Measurements from ENCODE around the gene SHLD1.

Gene SHLD1

GRCh38 chr20:5890773-5891441 lies 140.7 kb downstream of the SHLD1 start:
- Histone ChIP-seq H3K79me1 (ENCODE audit: low read depth, low read length) (no peaks in the 10 kb centered on the region), H3K23ac (ENCODE audit: low read depth, low read length, poor library complexity) (no peak overlapping the region), H2BK120ac (ENCODE audit: low read depth, low read length) (no peak overlapping the region), H3K14ac (ENCODE audit: low read length) (no peak overlapping the region), H3K4me1 (ENCODE audit: control insufficient read depth in 2 of 2, insufficient read depth in 1 of 2, low read depth in 1 of 2, low read length in 2 of 2) (no peaks in the 10 kb centered on the region), H3K9ac (ENCODE audit: low read depth, low read length, poor library complexity) (no peak overlapping the region), H3K9me3 (replicated peaks in 1 of 2; ENCODE audit: control insufficient read depth in 2 of 2, insufficient read depth in 1 of 2, low read depth in 1 of 2, low read length in 2 of 2) (no peaks in the 10 kb centered on the region), H2AFZ (ENCODE audit: low read length) (no peak overlapping the region), H2AK5ac (ENCODE audit: low read depth, low read length) (no peak overlapping the region), H3K27ac (replicated peaks; ENCODE audit: low read length) (no peak overlapping the region), H2BK5ac (ENCODE audit: low read length) (no peak overlapping the region), H3K27me3 (ENCODE audit: control insufficient read depth in 3 of 3, insufficient read depth in 3 of 3, low read depth in 1 of 3, low read length in 3 of 3) (peaks cover 0 to 8% (median 0%) of the 10 kb centered on the region in 3 experiments), H3K4me3 (ENCODE audit: low read length in 2 of 2) (no peak overlapping the region), H3K4me2 (ENCODE audit: insufficient read depth, low read length, poor library complexity, severe bottlenecking) (no peak overlapping the region), H3K18ac (ENCODE audit: low read length) (no peak overlapping the region), H4K91ac (ENCODE audit: low read depth, low read length, poor library complexity) (no peak overlapping the region), H3K36me3 (replicated peaks in 1 of 2; ENCODE audit: control insufficient read depth in 2 of 2, insufficient read depth in 2 of 2, low read length in 2 of 2) (no peaks in the 10 kb centered on the region), H2BK12ac (ENCODE audit: low read length) (no peak overlapping the region), H3K4ac (ENCODE audit: low read length) (no peak overlapping the region), H4K8ac (ENCODE audit: low read depth, low read length) (no peak overlapping the region), H2BK15ac (ENCODE audit: low read length) (no peak overlapping the region)
- DNase-seq (ENCODE audit: low spot score), result no peak
- WGBS, 2 donors (ENCODE audit: extremely low coverage in 2 of 2, insufficient read length in 2 of 2, insufficient replicate concordance in 1 of 2), result no CpG with 5 or more reads among the region's 10 CpGs

- peaks cover 0 to 14% (median 0%) of the 10 kb centered on the region in 3 experiments for H3K27me3 ChIP-seq (ENCODE audit: control insufficient read depth in 3 of 3, insufficient read depth in 3 of 3, low read depth in 1 of 3, low read length in 3 of 3)
- no peak overlapping the region for H2BK12ac ChIP-seq (ENCODE audit: low read length)
- DNase-seq (ENCODE audit: low spot score), result no peak
- no peaks in the 10 kb centered on the region for H3K4me1 ChIP-seq (ENCODE audit: control insufficient read depth in 2 of 2, insufficient read depth in 1 of 2, low read depth in 1 of 2, low read length in 2 of 2)
- no peak overlapping the region for H3K4me3 ChIP-seq (ENCODE audit: low read length in 2 of 2)
- no peak overlapping the region for H2AK5ac ChIP-seq (ENCODE audit: low read depth, low read length)
- H3K18ac ChIP-seq (ENCODE audit: low read length), result no peak overlapping the region
- no peak overlapping the region for H4K8ac ChIP-seq (ENCODE audit: low read depth, low read length)
- no peak overlapping the region for H3K27ac ChIP-seq (replicated peaks; ENCODE audit: low read length)
- H3K9me3 ChIP-seq (replicated peaks in 1 of 2; ENCODE audit: control insufficient read depth in 2 of 2, insufficient read depth in 1 of 2, low read depth in 1 of 2, low read length in 2 of 2), result no peaks in the 10 kb centered on the region
- H2BK120ac ChIP-seq (ENCODE audit: low read depth, low read length), result no peak overlapping the region
- H3K4ac ChIP-seq (ENCODE audit: low read length), result no peak overlapping the region
- H3K79me1 ChIP-seq (ENCODE audit: low read depth, low read length), result no peaks in the 10 kb centered on the region
- WGBS, 2 donors (ENCODE audit: extremely low coverage in 2 of 2, insufficient read length in 2 of 2, insufficient replicate concordance in 1 of 2), result no CpG with 5 or more reads among the region's 3 CpGs
- no peak overlapping the region for H3K4me2 ChIP-seq (ENCODE audit: insufficient read depth, low read length, poor library complexity, severe bottlenecking)
- H3K23ac ChIP-seq (ENCODE audit: low read depth, low read length, poor library complexity), result no peak overlapping the region
- H3K9ac ChIP-seq (ENCODE audit: low read depth, low read length, poor library complexity), result no peak overlapping the region
- H2AFZ ChIP-seq (ENCODE audit: low read length), result no peak overlapping the region
- no peak overlapping the region for H2BK15ac ChIP-seq (ENCODE audit: low read length)
- H3K36me3 ChIP-seq (replicated peaks in 1 of 2; ENCODE audit: control insufficient read depth in 2 of 2, insufficient read depth in 2 of 2, low read length in 2 of 2), result no peaks in the 10 kb centered on the region
- H4K91ac ChIP-seq (ENCODE audit: low read depth, low read length, poor library complexity), result no peak overlapping the region
- no peak overlapping the region for H2BK5ac ChIP-seq (ENCODE audit: low read length)
- H3K14ac ChIP-seq (ENCODE audit: low read length), result no peak overlapping the region
Measured at GRCh38 chr20:5893052-5893451, 142.9 kb downstream of the SHLD1 start.

- Histone ChIP-seq H3K79me1 (ENCODE audit: low read depth, low read length) (no peaks in the 10 kb centered on the region), H2AK5ac (ENCODE audit: low read depth, low read length) (no peak overlapping the region), H2BK12ac (ENCODE audit: low read length) (no peak overlapping the region), H2BK15ac (ENCODE audit: low read length) (no peak overlapping the region), H3K27me3 (ENCODE audit: control insufficient read depth in 3 of 3, insufficient read depth in 3 of 3, low read depth in 1 of 3, low read length in 3 of 3) (peaks cover 0 to 14% (median 0%) of the 10 kb centered on the region in 3 experiments), H4K8ac (ENCODE audit: low read depth, low read length) (no peak overlapping the region), H3K4me3 (ENCODE audit: low read length in 2 of 2) (no peak overlapping the region), H3K4ac (ENCODE audit: low read length) (no peak overlapping the region), H3K23ac (ENCODE audit: low read depth, low read length, poor library complexity) (no peak overlapping the region), H3K18ac (ENCODE audit: low read length) (no peak overlapping the region), H3K14ac (ENCODE audit: low read length) (no peak overlapping the region), H3K9me3 (replicated peaks in 1 of 2; ENCODE audit: control insufficient read depth in 2 of 2, insufficient read depth in 1 of 2, low read depth in 1 of 2, low read length in 2 of 2) (no peaks in the 10 kb centered on the region), H3K9ac (ENCODE audit: low read depth, low read length, poor library complexity) (no peak overlapping the region), H3K4me1 (ENCODE audit: control insufficient read depth in 2 of 2, insufficient read depth in 1 of 2, low read depth in 1 of 2, low read length in 2 of 2) (no peaks in the 10 kb centered on the region), H2AFZ (ENCODE audit: low read length) (no peak overlapping the region), H3K4me2 (ENCODE audit: insufficient read depth, low read length, poor library complexity, severe bottlenecking) (no peak overlapping the region), H4K91ac (ENCODE audit: low read depth, low read length, poor library complexity) (no peak overlapping the region), H2BK5ac (ENCODE audit: low read length) (no peak overlapping the region), H2BK120ac (ENCODE audit: low read depth, low read length) (no peak overlapping the region), H3K27ac (replicated peaks; ENCODE audit: low read length) (no peak overlapping the region), H3K36me3 (replicated peaks in 1 of 2; ENCODE audit: control insufficient read depth in 2 of 2, insufficient read depth in 2 of 2, low read length in 2 of 2) (no peaks in the 10 kb centered on the region)
- WGBS, 2 donors (ENCODE audit: extremely low coverage in 2 of 2, insufficient read length in 2 of 2, insufficient replicate concordance in 1 of 2), result no CpG with 5 or more reads among the region's 2 CpGs
- DNase-seq (ENCODE audit: low spot score), result no peak
Measured at GRCh38 chr20:5893621-5894020, 143.4 kb downstream of the SHLD1 start.

GRCh38 chr20:5895626-5896025 lies 145.4 kb downstream of the SHLD1 start:
- Histone ChIP-seq H3K4me3 (ENCODE audit: low read length in 2 of 2) (no peak overlapping the region), H2BK12ac (ENCODE audit: low read length) (no peak overlapping the region), H3K36me3 (replicated peaks in 1 of 2; ENCODE audit: control insufficient read depth in 2 of 2, insufficient read depth in 2 of 2, low read length in 2 of 2) (no peaks in the 10 kb centered on the region), H2AK5ac (ENCODE audit: low read depth, low read length) (no peak overlapping the region), H2BK120ac (ENCODE audit: low read depth, low read length) (no peak overlapping the region), H2BK5ac (ENCODE audit: low read length) (no peak overlapping the region), H2BK15ac (ENCODE audit: low read length) (no peak overlapping the region), H3K9ac (ENCODE audit: low read depth, low read length, poor library complexity) (no peak overlapping the region), H3K4ac (ENCODE audit: low read length) (no peak overlapping the region), H3K79me1 (ENCODE audit: low read depth, low read length) (no peaks in the 10 kb centered on the region), H3K4me2 (ENCODE audit: insufficient read depth, low read length, poor library complexity, severe bottlenecking) (no peak overlapping the region), H3K18ac (ENCODE audit: low read length) (no peak overlapping the region), H4K91ac (ENCODE audit: low read depth, low read length, poor library complexity) (no peak overlapping the region), H3K9me3 (replicated peaks in 1 of 2; ENCODE audit: control insufficient read depth in 2 of 2, insufficient read depth in 1 of 2, low read depth in 1 of 2, low read length in 2 of 2) (no peaks in the 10 kb centered on the region), H4K8ac (ENCODE audit: low read depth, low read length) (no peak overlapping the region), H3K4me1 (ENCODE audit: control insufficient read depth in 2 of 2, insufficient read depth in 1 of 2, low read depth in 1 of 2, low read length in 2 of 2) (no peaks in the 10 kb centered on the region), H2AFZ (ENCODE audit: low read length) (no peak overlapping the region), H3K23ac (ENCODE audit: low read depth, low read length, poor library complexity) (no peak overlapping the region), H3K14ac (ENCODE audit: low read length) (no peak overlapping the region), H3K27me3 (ENCODE audit: control insufficient read depth in 3 of 3, insufficient read depth in 3 of 3, low read depth in 1 of 3, low read length in 3 of 3) (peaks cover 0 to 14% (median 0%) of the 10 kb centered on the region in 3 experiments), H3K27ac (replicated peaks; ENCODE audit: low read length) (no peak overlapping the region)
- WGBS, 2 donors (ENCODE audit: extremely low coverage in 2 of 2, insufficient read length in 2 of 2, insufficient replicate concordance in 1 of 2), result no CpG with 5 or more reads among the region's 2 CpGs
- no peak for DNase-seq (ENCODE audit: low spot score)

All from neuronal stem cell (in vitro differentiated cells).